ENCODE measurements around the gene ZNRF1. TPM values are rescaled to one million over a fixed set of nuclear protein-coding genes. Genes with fewer than 3 reads are reported as not detected.

The ZNRF1 gene
- total RNA-seq, 1 experiment from 2014 or later: 20.7 TPM

- Histone ChIP-seq H3K9me3 (replicated peaks) (no peaks in the 10 kb centered on the region), H3K36me3 (no peaks in the 10 kb centered on the region), H3K4me3 (no peak overlapping the region), H3K4me1 (replicated peaks) (peaks cover 14% of the 10 kb centered on the region), H3K27me3 (replicated peaks) (no peaks in the 10 kb centered on the region), H3K27ac (no peak overlapping the region)
- DNase-seq (ENCODE audit: low read depth in 1 of 2, low spot score in 2 of 2): no peak
Observed at GRCh38 chr16:75100603-75100990, 101.8 kb downstream of the ZNRF1 start.

GRCh38 chr16:75101635-75102034 lies 102.8 kb downstream of the ZNRF1 start:
- H3K27me3 ChIP-seq (replicated peaks): no peaks in the 10 kb centered on the region
- peaks cover 14% of the 10 kb centered on the region for H3K4me1 ChIP-seq (replicated peaks)
- H3K27ac ChIP-seq: no peak overlapping the region
- H3K9me3 ChIP-seq (replicated peaks): no peaks in the 10 kb centered on the region
- DNase-seq (ENCODE audit: low read depth in 1 of 2, low spot score in 2 of 2): no peak
- H3K36me3 ChIP-seq: 0 out of 2 replicates have a peak, but pooled peaks cover 1% of the 10 kb centered on the region
- H3K4me3 ChIP-seq: no peak overlapping the region

- DNase-seq (ENCODE audit: low read depth in 1 of 2, low spot score in 2 of 2): no peak
- H3K27ac ChIP-seq: no peak overlapping the region
Observed at GRCh38 chr16:75102595-75102994, 103.8 kb downstream of the ZNRF1 start.

GRCh38 chr16:75103994-75104393 lies 105.2 kb downstream of the ZNRF1 start:
- no peak for DNase-seq (ENCODE audit: low read depth in 1 of 2, low spot score in 2 of 2)
- Histone ChIP-seq H3K27me3 (replicated peaks) (no peaks in the 10 kb centered on the region), H3K4me1 (replicated peaks) (peaks cover 25% of the 10 kb centered on the region), H3K9me3 (replicated peaks) (no peaks in the 10 kb centered on the region), H3K27ac (no peak overlapping the region), H3K36me3 (0 out of 2 replicates have a peak, but pooled peaks cover 5% of the 10 kb centered on the region), H3K4me3 (no peak overlapping the region)

More at GRCh38 chr16:75102595-75102994, 103.8 kb downstream of the ZNRF1 start:
- 0 out of 2 replicates have a peak, but pooled peaks cover 5% of the 10 kb centered on the region for H3K36me3 ChIP-seq
- H3K27me3 ChIP-seq (replicated peaks): no peaks in the 10 kb centered on the region
- H3K4me3 ChIP-seq: no peak overlapping the region
- H3K9me3 ChIP-seq (replicated peaks): no peaks in the 10 kb centered on the region
- peaks cover 24% of the 10 kb centered on the region for H3K4me1 ChIP-seq (replicated peaks)

GRCh38 chr16:75104836-75105235 lies 106.0 kb downstream of the ZNRF1 start:
- Histone ChIP-seq H3K27me3 (replicated peaks) (no peaks in the 10 kb centered on the region), H3K4me3 (no peak overlapping the region), H3K4me1 (replicated peaks) (peaks cover 31% of the 10 kb centered on the region), H3K27ac (no peak overlapping the region), H3K36me3 (0 out of 2 replicates have a peak, but pooled peaks cover 5% of the 10 kb centered on the region), H3K9me3 (replicated peaks) (no peaks in the 10 kb centered on the region)
- no peak for DNase-seq (ENCODE audit: low read depth in 1 of 2, low spot score in 2 of 2)

- no peak for DNase-seq (ENCODE audit: low read depth in 1 of 2, low spot score in 2 of 2)
- Histone ChIP-seq H3K9me3 (replicated peaks) (no peaks in the 10 kb centered on the region), H3K36me3 (0 out of 2 replicates have a peak, but pooled peaks cover 5% of the 10 kb centered on the region), H3K27ac (no peak overlapping the region), H3K4me1 (replicated peaks) (peaks cover 33% of the 10 kb centered on the region), H3K4me3 (no peak overlapping the region), H3K27me3 (replicated peaks) (no peaks in the 10 kb centered on the region)
Observed at GRCh38 chr16:75105306-75106061, 106.7 kb downstream of the ZNRF1 start.

- Histone ChIP-seq H3K27ac (no peak overlapping the region), H3K4me1 (replicated peaks) (peaks cover 44% of the 10 kb centered on the region), H3K4me3 (no peak overlapping the region), H3K9me3 (replicated peaks) (no peaks in the 10 kb centered on the region), H3K27me3 (replicated peaks) (no peaks in the 10 kb centered on the region), H3K36me3 (0 out of 2 replicates have a peak, but pooled peaks cover 5% of the 10 kb centered on the region)
- no peak for DNase-seq (ENCODE audit: low read depth in 1 of 2, low spot score in 2 of 2)
Observed at GRCh38 chr16:75106351-75107274, 107.8 kb downstream of the ZNRF1 start.

GRCh38 chr16:75107505-75107904 lies 108.7 kb downstream of the ZNRF1 start:
- Histone ChIP-seq H3K36me3 (0 out of 2 replicates have a peak, but pooled peaks cover 5% of the 10 kb centered on the region), H3K27ac (no peak overlapping the region), H3K4me1 (replicated peaks) (peaks cover 44% of the 10 kb centered on the region), H3K9me3 (replicated peaks) (no peaks in the 10 kb centered on the region), H3K4me3 (no peak overlapping the region), H3K27me3 (replicated peaks) (no peaks in the 10 kb centered on the region)
- no peak for DNase-seq (ENCODE audit: low read depth in 1 of 2, low spot score in 2 of 2)

- 0 out of 2 replicates have a peak, but pooled peaks cover 5% of the 10 kb centered on the region for H3K36me3 ChIP-seq
- no peaks in the 10 kb centered on the region for H3K27me3 ChIP-seq (replicated peaks)
- H3K27ac ChIP-seq: 0 out of 2 replicates have a peak overlapping the region, but pooled peaks have one; percentile 5
- H3K4me1 ChIP-seq (replicated peaks): peaks cover 44% of the 10 kb centered on the region
- no peak overlapping the region for H3K4me3 ChIP-seq
- no peaks in the 10 kb centered on the region for H3K9me3 ChIP-seq (replicated peaks)
- DNase-seq (ENCODE audit: low read depth in 1 of 2, low spot score in 2 of 2): peak; percentile 75 to 89
Observed at GRCh38 chr16:75108792-75109731, 110.2 kb downstream of the ZNRF1 start.

GRCh38 chr16:75109732-75110243 lies 111.0 kb downstream of the ZNRF1 start:
- Histone ChIP-seq H3K9me3 (replicated peaks) (no peaks in the 10 kb centered on the region), H3K36me3 (0 out of 2 replicates have a peak, but pooled peaks cover 5% of the 10 kb centered on the region), H3K4me3 (no peak overlapping the region), H3K27me3 (replicated peaks) (no peaks in the 10 kb centered on the region), H3K4me1 (replicated peaks) (peaks cover 44% of the 10 kb centered on the region), H3K27ac (no peak overlapping the region)
- DNase-seq (ENCODE audit: low read depth in 1 of 2, low spot score in 2 of 2): no peak

- H3K36me3 ChIP-seq: 0 out of 2 replicates have a peak, but pooled peaks cover 5% of the 10 kb centered on the region
- DNase-seq (ENCODE audit: low read depth in 1 of 2, low spot score in 2 of 2): peak; percentile 80 to 84
- no peak overlapping the region for H3K4me3 ChIP-seq
- H3K4me1 ChIP-seq (replicated peaks): peaks cover 44% of the 10 kb centered on the region
- no peaks in the 10 kb centered on the region for H3K9me3 ChIP-seq (replicated peaks)
- H3K27me3 ChIP-seq (replicated peaks): no peaks in the 10 kb centered on the region
- H3K27ac ChIP-seq: no peak overlapping the region
Observed at GRCh38 chr16:75110637-75111513, 112.1 kb downstream of the ZNRF1 start.

- peaks cover 46% of the 10 kb centered on the region for H3K4me1 ChIP-seq (replicated peaks)
- 0 out of 2 replicates have a peak, but pooled peaks cover 5% of the 10 kb centered on the region for H3K36me3 ChIP-seq
- H3K27me3 ChIP-seq (replicated peaks): no peaks in the 10 kb centered on the region
- H3K4me3 ChIP-seq: no peak overlapping the region
- no peak for DNase-seq (ENCODE audit: low read depth in 1 of 2, low spot score in 2 of 2)
- H3K27ac ChIP-seq: no peak overlapping the region
- no peaks in the 10 kb centered on the region for H3K9me3 ChIP-seq (replicated peaks)
Observed at GRCh38 chr16:75111514-75111940, 112.7 kb downstream of the ZNRF1 start.
